Measurements from ENCODE around the gene GADD45G.

GRCh38 chr9:89632192-89632733 lies 27.5 kb downstream of the GADD45G start:
- TF ChIP-seq EP300 (IDR thresholded peaks at IDR 0.05; ENCODE audit: borderline replicate concordance) (no peak), MAX (IDR thresholded peaks at IDR 0.05) (no peak), TEAD4 (IDR thresholded peaks at IDR 0.05) (no peak), TCF12 (IDR thresholded peaks at IDR 0.05; ENCODE audit: low read depth) (no peak), ZBTB7A (IDR thresholded peaks at IDR 0.05; ENCODE audit: low read depth) (no peak), RAD21 (IDR thresholded peaks at IDR 0.05; ENCODE audit: low read depth) (no peak), TAF1 (IDR thresholded peaks at IDR 0.05; ENCODE audit: low read depth) (no peak)
- TF ChIP-seq, protein P1, sequence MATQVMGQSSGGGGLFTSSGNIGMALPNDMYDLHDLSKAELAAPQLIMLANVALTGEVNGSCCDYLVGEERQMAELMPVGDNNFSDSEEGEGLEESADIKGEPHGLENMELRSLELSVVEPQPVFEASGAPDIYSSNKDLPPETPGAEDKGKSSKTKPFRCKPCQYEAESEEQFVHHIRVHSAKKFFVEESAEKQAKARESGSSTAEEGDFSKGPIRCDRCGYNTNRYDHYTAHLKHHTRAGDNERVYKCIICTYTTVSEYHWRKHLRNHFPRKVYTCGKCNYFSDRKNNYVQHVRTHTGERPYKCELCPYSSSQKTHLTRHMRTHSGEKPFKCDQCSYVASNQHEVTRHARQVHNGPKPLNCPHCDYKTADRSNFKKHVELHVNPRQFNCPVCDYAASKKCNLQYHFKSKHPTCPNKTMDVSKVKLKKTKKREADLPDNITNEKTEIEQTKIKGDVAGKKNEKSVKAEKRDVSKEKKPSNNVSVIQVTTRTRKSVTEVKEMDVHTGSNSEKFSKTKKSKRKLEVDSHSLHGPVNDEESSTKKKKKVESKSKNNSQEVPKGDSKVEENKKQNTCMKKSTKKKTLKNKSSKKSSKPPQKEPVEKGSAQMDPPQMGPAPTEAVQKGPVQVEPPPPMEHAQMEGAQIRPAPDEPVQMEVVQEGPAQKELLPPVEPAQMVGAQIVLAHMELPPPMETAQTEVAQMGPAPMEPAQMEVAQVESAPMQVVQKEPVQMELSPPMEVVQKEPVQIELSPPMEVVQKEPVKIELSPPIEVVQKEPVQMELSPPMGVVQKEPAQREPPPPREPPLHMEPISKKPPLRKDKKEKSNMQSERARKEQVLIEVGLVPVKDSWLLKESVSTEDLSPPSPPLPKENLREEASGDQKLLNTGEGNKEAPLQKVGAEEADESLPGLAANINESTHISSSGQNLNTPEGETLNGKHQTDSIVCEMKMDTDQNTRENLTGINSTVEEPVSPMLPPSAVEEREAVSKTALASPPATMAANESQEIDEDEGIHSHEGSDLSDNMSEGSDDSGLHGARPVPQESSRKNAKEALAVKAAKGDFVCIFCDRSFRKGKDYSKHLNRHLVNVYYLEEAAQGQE (IDR thresholded peaks at IDR 0.05; ENCODE audit: low read depth) = no peak

All from Ishikawa (cell line).